ENCODE measurements around the gene SNAP47. TPM values are rescaled to one million over a fixed set of nuclear protein-coding genes. Genes with fewer than 3 reads are reported as not detected.

SNAP47 gene
- polyA plus RNA-seq, 2 of the 4 experiments (the other 2 are of a cell fraction): 29.6 to 39.5 TPM

GRCh38 chr1:227740401-227740960 is 5.2 kb downstream of the SNAP47 start (continued):
- TF ChIP-seq CBX2 (IDR thresholded peaks at IDR 0.05; ENCODE audit: borderline replicate concordance, low read depth): no peak

DNA sequence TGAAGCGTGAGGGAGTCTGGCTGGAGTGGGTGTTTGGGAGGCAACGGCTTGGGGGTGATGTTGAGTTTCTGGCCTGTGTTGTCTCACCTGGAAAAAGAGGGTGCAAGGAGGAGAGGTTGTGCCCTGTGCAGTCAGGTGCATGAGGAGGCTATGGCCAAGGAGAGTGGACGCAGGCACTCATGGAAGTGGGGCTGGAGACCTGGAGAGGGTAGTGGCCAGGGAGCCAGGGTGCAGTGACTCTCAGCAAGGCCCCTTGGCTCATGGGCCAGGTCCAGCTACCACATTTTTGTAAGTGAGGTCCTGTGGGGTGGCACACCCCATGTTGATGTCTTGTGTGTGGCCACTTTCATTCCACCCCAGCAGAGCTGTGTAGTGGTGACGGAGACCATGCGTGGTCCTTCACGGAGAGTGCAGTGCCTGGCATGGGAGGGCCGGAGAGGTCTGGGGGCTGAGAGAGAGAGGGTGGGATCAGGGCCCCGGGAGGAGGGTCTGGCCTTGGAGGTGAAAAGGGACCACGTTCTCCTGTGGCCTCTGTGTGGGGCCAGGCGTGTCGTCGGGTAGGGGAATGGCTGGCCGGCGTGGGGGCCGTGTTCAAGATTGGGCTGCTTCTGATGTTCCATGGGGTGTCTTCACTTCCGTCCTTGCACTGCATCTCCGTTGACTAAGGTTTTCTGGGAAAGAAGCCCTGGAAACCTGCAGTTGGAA is 6.1 kb downstream of the SNAP47 start:
- H3K9me3 ChIP-seq: no peaks in the 10 kb centered on the region
- WGBS (ENCODE audit: missing lambda C conversion rate): 87% methylated on average over 17 of the region's 17 CpGs
- FAIRE-seq: no peak
- H3K27ac ChIP-seq: no peak overlapping the region
- no peak overlapping the region for H3K4me2 ChIP-seq
- POLR2A ChIA-PET: no interaction called here
- DNase-seq (ENCODE audit: low read depth in 1 of 2, low spot score in 1 of 2): no peak
- peaks cover 5% of the 10 kb centered on the region; the same call in 2 of the 3 replicates for H3K4me1 ChIP-seq
- TF ChIP-seq ZC3H11A (IDR thresholded peaks at IDR 0.05) (no peak), HDAC2 (IDR thresholded peaks at IDR 0.05) (no peak), EHF (CRISPR knock-in tag; IDR thresholded peaks at IDR 0.05) (no peak), CHD4 (IDR thresholded peaks at IDR 0.05; ENCODE audit: borderline replicate concordance) (no peak)
- H3K4me3 ChIP-seq: no peak overlapping the region
- CTCF ChIA-PET: no interaction called here
- no peak for ATAC-seq

DNA sequence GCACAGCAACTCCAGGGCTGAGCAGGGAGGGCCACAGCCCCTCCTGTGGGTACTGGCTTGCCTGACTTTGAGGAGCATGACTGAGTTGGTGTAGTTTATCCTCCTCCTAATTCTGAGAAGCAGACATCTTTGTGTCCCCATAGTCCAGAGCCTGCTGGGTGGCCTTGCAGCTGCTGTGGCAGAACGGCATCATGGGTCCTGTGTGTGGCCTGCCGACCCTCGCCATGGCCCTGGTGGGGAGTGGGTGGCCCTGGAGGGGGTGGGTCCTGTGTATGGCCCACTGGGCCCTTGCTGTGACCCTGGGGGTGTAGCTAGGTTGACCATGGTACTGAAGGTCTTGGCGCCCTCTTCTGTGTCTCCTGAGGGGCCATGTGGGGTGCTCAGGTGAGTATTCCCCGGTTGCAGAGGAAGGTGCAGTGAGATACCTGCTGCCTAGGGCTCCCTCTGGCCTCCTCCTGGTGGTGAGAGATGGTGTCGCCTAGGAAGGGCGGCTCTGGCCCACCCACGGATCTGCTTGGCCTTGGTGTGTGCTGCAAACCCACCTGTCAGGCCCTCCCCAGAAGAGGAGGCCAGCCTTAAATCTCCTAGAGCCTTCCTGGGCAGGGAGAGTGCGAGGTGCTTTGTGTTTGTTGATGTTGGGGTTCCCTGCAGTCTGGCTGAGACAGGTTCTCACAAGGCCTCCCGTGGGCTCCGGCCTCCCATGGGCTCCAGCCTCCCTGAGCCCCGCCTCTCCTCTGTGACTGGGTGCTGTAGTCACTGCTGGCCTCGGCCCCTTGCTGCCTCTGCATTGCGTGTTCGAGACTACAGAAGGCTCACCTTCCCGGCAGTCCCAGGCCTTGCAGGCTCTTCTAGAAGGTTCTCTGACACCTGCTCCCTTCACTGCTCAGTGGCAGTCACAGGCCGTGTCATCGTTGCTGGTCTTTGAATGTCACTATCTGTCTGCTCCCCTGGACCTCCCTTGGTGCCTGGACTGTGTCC is 7.8 kb downstream of the SNAP47 start:
- Histone ChIP-seq H3K27ac (no peak overlapping the region), H3K9me3 (no peaks in the 10 kb centered on the region), H3K4me2 (no peak overlapping the region), H3K4me3 (no peak overlapping the region), H3K4me1 (no peaks in the 10 kb centered on the region)
- POLR2A ChIA-PET: interaction anchor here (0.6 kb wide), 1 partner anchor 664 kb away, joined by 8 read pairs; the partner anchor contains the start of gene TRIM11
- no peak for FAIRE-seq
- DNase-seq (ENCODE audit: low read depth in 1 of 2, low spot score in 1 of 2): no peak
- WGBS (ENCODE audit: missing lambda C conversion rate): 83% methylated on average over 12 of the region's 18 CpGs
- TF ChIP-seq BHLHE40 (IDR thresholded peaks at IDR 0.05; ENCODE audit: low read depth, low read length) (no peak), SREBF2 (IDR thresholded peaks at IDR 0.05) (no peak), EHF (CRISPR knock-in tag; IDR thresholded peaks at IDR 0.05) (no peak), HES2 (IDR thresholded peaks at IDR 0.05) (no peak), HOXB13 (CRISPR knock-in tag; IDR thresholded peaks at IDR 0.05; ENCODE audit: low read depth) (no peak), TFCP2L1 (CRISPR knock-in tag; IDR thresholded peaks at IDR 0.05) (no peak), ZC3H11A (IDR thresholded peaks at IDR 0.05) (no peak), CBX8 (IDR thresholded peaks at IDR 0.05) (no peak), RFX5 (IDR thresholded peaks at IDR 0.05) (no peak), RCOR1 (IDR thresholded peaks at IDR 0.05; ENCODE audit: low read depth, low read length) (no peak), ATOH8 (CRISPR knock-in tag; IDR thresholded peaks at IDR 0.05; ENCODE audit: low read depth) (no peak), RAD21 (conservative IDR thresholded peaks at IDR 0.05 in 1 of 2, IDR thresholded peaks at IDR 0.05 in 1 of 2) (no peak), SMC3 (IDR thresholded peaks at IDR 0.05) (no peak)
- TF ChIP-seq, protein P1, sequence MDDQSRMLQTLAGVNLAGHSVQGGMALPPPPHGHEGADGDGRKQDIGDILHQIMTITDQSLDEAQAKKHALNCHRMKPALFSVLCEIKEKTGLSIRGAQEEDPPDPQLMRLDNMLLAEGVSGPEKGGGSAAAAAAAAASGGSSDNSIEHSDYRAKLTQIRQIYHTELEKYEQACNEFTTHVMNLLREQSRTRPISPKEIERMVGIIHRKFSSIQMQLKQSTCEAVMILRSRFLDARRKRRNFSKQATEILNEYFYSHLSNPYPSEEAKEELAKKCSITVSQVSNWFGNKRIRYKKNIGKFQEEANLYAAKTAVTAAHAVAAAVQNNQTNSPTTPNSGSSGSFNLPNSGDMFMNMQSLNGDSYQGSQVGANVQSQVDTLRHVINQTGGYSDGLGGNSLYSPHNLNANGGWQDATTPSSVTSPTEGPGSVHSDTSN (IDR thresholded peaks at IDR 0.05): no peak
- ATAC-seq: peak in 1 of 2 experiments; percentile 68; a peak in 3 of 6 replicates
- CTCF ChIA-PET: interaction anchor here (0.7 to 1.5 kb wide), 4 partner anchors 17 to 211 kb away, joined by 3 read pairs; no protein-coding TSS in a partner anchor
